HepG2 (cell line): Measurements from ENCODE around the gene CRK. TPM values are rescaled to one million over a fixed set of nuclear protein-coding genes. Genes with fewer than 3 reads are reported as not detected.

Experiments
- ATAC-seq: fragments of 200-7000 bp; cut with Tn5 transposase; 3 replicates; pipeline ENCODE4 v1.9.1; 2020; ENCODE audit warnings: mild to moderate bottlenecking, moderate library complexity
- BruUV-seq: library from RNA; stranded (reverse); fragments of 400-500 nt; replicated peaks from 2 replicates; lab custom pipeline; 2021; lab: Mats Ljungman, UMichigan
- CTCF ChIA-PET: fragments of 300-600 bp; formaldehyde crosslinking; extraction: SDS; loops from one replicate; lab custom pipeline; 2021; ENCODE audit warnings: low total read pairs, inconsistent platforms, low intra/inter-chr PET ratio; lab: Yijun Ruan, JAX
- POLR2A ChIA-PET: fragments of 350-600 bp; sonication (Branson Sonifier 250); formaldehyde crosslinking; loops from one replicate; lab custom pipeline; 2020; ENCODE audit warnings: antibody characterized with exemption, inconsistent platforms; lab: Yijun Ruan, JAX
- DNase-seq: peaks from one replicate; pipeline ENCODE4 v3.0.0-alpha.2; 2015; ENCODE audit warnings: low spot score
- FAIRE-seq: peaks from 3 replicates; lab custom pipeline; 2011; peaks lifted over from hg19 to GRCh38; lab: Jason Lieb, UNC
- H2AFZ ChIP-seq: one replicate; pipeline ENCODE4 v1.6.1; 2011; ENCODE audit warnings: low read length, inconsistent platforms
- H3K27ac ChIP-seq: fragments of 300-600 bp; 3 replicates; pipeline ENCODE4 v1.8.0; 2011; ENCODE audit warnings: mixed run types, mild to moderate bottlenecking, mixed read lengths, low read length, inconsistent platforms; ENCODE audit not compliant: insufficient read depth; ENCODE audit errors: extremely low read length
- H3K27me3 ChIP-seq, 2 experiments: fragments of 200-600 bp in 1 of 2; 2 replicates in 1 of 2; 3 replicates in 1 of 2; pipeline versions ENCODE4 v1.6.0 to v1.8.0; 2011; ENCODE audit warnings: low read length in 2 of 2, mild to moderate bottlenecking in 2 of 2, moderate library complexity in 2 of 2, inconsistent platforms in 1 of 2; ENCODE audit not compliant: insufficient read depth in 2 of 2, control insufficient read depth in 1 of 2
- H3K36me3 ChIP-seq, 2 experiments: fragments of 200-600 bp in 1 of 2; replicated peaks in 1 of 2; 2 replicates in 1 of 2; 3 replicates in 1 of 2; pipeline versions ENCODE4 v1.5.1 to v1.8.0; 2011; ENCODE audit warnings: low read length in 2 of 2, inconsistent platforms in 1 of 2; ENCODE audit not compliant: insufficient read depth in 2 of 2, control insufficient read depth in 1 of 2
- H3K4me1 ChIP-seq: 2 replicates; pipeline ENCODE4 v1.5.1; 2012; ENCODE audit warnings: low read length, inconsistent platforms; ENCODE audit not compliant: insufficient read depth
- H3K4me2 ChIP-seq: 2 replicates; pipeline ENCODE4 v1.6.0; 2011; ENCODE audit warnings: low read depth, low read length, inconsistent platforms
- H3K4me3 ChIP-seq, 3 experiments: fragments of 200-600 bp in 1 of 3; sonication (generic), shearing (Covaris generic) in 1 of 3; replicated peaks in 1 of 3; 2 replicates each; pipeline ENCODE4 v1.5.1; 2011 to 2016; ENCODE audit warnings: low read length in 3 of 3, inconsistent platforms in 2 of 3, low read depth in 2 of 3, mild to moderate bottlenecking in 2 of 3, control low read depth in 1 of 3, mixed read lengths in 1 of 3; ENCODE audit not compliant: insufficient read depth in 1 of 3
- H3K79me2 ChIP-seq: one replicate; pipeline ENCODE4 v1.6.1; 2011; ENCODE audit warnings: low read length, inconsistent platforms; ENCODE audit not compliant: insufficient read depth
- H3K9ac ChIP-seq: 2 replicates; pipeline ENCODE4 v1.6.0; 2011; ENCODE audit warnings: mild to moderate bottlenecking, low read depth, low read length, inconsistent platforms; ENCODE audit not compliant: insufficient read depth
- H3K9me3 ChIP-seq: 2 replicates; pipeline ENCODE4 v1.5.1; 2012; ENCODE audit warnings: mild to moderate bottlenecking, low read length
- H4K20me1 ChIP-seq: 2 replicates; pipeline ENCODE4 v1.6.0; 2011; ENCODE audit warnings: inconsistent platforms, mild to moderate bottlenecking, low read length, moderate library complexity; ENCODE audit not compliant: insufficient read depth
- AGO2 ChIP-seq: fragments of 200-400 bp; formaldehyde crosslinking; optimal IDR thresholded peaks from 2 replicates; pipeline ENCODE3; 2017; ENCODE audit warnings: mild to moderate bottlenecking, low read depth, low read length, moderate library complexity
- CREB1 ChIP-seq, 2 experiments: fragments of 450-650 bp in 1 of 2; IDR thresholded peaks; 2 replicates each; pipeline ENCODE4 v1.6.1; 2016 to 2017; ENCODE audit warnings: control low read depth in 1 of 2, mild to moderate bottlenecking in 1 of 2, missing compliant biosample characterization in 1 of 2, missing genetic modification characterization in 1 of 2
- DNMT1 ChIP-seq: sonication (generic); formaldehyde crosslinking; IDR thresholded peaks from 2 replicates; pipeline ENCODE4 v1.5.1; 2020; ENCODE audit warnings: mild to moderate bottlenecking, missing genetic modification reagents
- HDAC6 ChIP-seq: fragments of 200-600 bp; sonication (generic); IDR thresholded peaks from 2 replicates; pipeline ENCODE4 v1.7.0; 2017; ENCODE audit warnings: mild to moderate bottlenecking, antibody characterized with exemption, low read length, low read depth
- MED8 ChIP-seq: sonication (generic); formaldehyde crosslinking; IDR thresholded peaks from 2 replicates; pipeline ENCODE4 v1.8.1; 2023; ENCODE audit warnings: mild to moderate bottlenecking, missing genetic modification reagents; ENCODE audit not compliant: insufficient replicate concordance
- MTA1 ChIP-seq: sonication (generic); formaldehyde crosslinking; IDR thresholded peaks from 2 replicates; pipeline ENCODE4 v1.4.0; 2020; ENCODE audit warnings: missing genetic modification reagents, mild to moderate bottlenecking, borderline replicate concordance
- SALL2 ChIP-seq: sonication (generic); formaldehyde crosslinking; IDR thresholded peaks from 2 replicates; pipeline ENCODE4 v1.8.1; 2023; ENCODE audit warnings: mild to moderate bottlenecking, missing genetic modification reagents, inconsistent platforms
- TAF1 ChIP-seq: sonication (generic); formaldehyde crosslinking; IDR thresholded peaks from 2 replicates; pipeline ENCODE4 v1.4.0; 2020; ENCODE audit warnings: missing genetic modification reagents
- TBL1XR1 ChIP-seq: fragments of 150-350 bp; IDR thresholded peaks from 2 replicates; pipeline ENCODE4 v1.6.1; 2014; ENCODE audit warnings: borderline replicate concordance, low read length; ENCODE audit not compliant: partially characterized antibody
- ZMYM3 ChIP-seq: sonication (generic); formaldehyde crosslinking; IDR thresholded peaks from 2 replicates; pipeline ENCODE4 v1.5.1; 2020; ENCODE audit warnings: mild to moderate bottlenecking, missing genetic modification reagents
- ZNF230 ChIP-seq: sonication (generic); formaldehyde crosslinking; IDR thresholded peaks from 2 replicates; pipeline ENCODE4 v1.4.0; 2020; ENCODE audit warnings: mild to moderate bottlenecking, missing genetic modification reagents
- ZNF652 ChIP-seq: IDR thresholded peaks from 2 replicates; pipeline ENCODE4 v1.6.1; 2016; ENCODE audit warnings: low read depth, borderline replicate concordance
- ZNF670 ChIP-seq: sonication (generic); formaldehyde crosslinking; IDR thresholded peaks from 2 replicates; pipeline ENCODE4 v1.8.0; 2022; ENCODE audit warnings: mild to moderate bottlenecking, missing genetic modification reagents, borderline replicate concordance
- WGBS: methylation state at CpG from one replicate; pipeline ENCODE4 v1.1.6; 2017; ENCODE audit warnings: low lambda C conversion rate; 5-methylcytosine and 5-hydroxymethylcytosine counted together
- in situ Hi-C: cut with HindIII; loops from 2 replicates; pipeline ENCODE4 v1.10.0; 2017; ENCODE audit warnings: low pct_unique_long_range_greater_than_20kb; ENCODE audit not compliant: extremely low pct_ligation_motif_present
- intact Hi-C: fragments of 100-400 bp; cut with micrococcal nuclease; formaldehyde crosslinking; loops from one replicate; pipeline ENCODE4 v1.10.0; 2022; ENCODE audit not compliant: unreplicated experiment
- polyA plus RNA-seq, 8 experiments: library from polyadenylated mRNA; depleted of rRNA in 3 of 8; stranded (reverse) in 7 of 8; unstranded in 1 of 8; fragments of >200 nt; fragmentation: Illumina TruSeq in 4 of 8; extraction: Trizol in 4 of 8; gene quantifications; 2 replicates each; pipeline versions ENCODE4 v1.2.1 to v1.2.3, GENCODE V29; 2011 to 2016; ENCODE audit warnings: low read depth in 4 of 8, missing spikeins in 1 of 8, mixed read lengths in 1 of 8; ENCODE audit not compliant: insufficient read depth in 1 of 8
- total RNA-seq, 5 experiments: library from RNA; depleted of rRNA; stranded (reverse); fragments of >200 nt; fragmentation: Illumina TruSeq; extraction: Trizol; gene quantifications; 2 replicates each; pipeline ENCODE4 v1.2.3, GENCODE V29; 2016; ENCODE audit warnings: low read depth in 1 of 5
- TF ChIP-seq, protein P1 (sequence below): sonication (generic); formaldehyde crosslinking; conservative IDR thresholded peaks from 2 replicates; pipeline ENCODE4 v1.8.0; 2022; ENCODE audit warnings: mild to moderate bottlenecking, moderate library complexity, missing genetic modification reagents
- TF ChIP-seq, protein P2 (sequence below): sonication (generic); formaldehyde crosslinking; IDR thresholded peaks from 2 replicates; pipeline ENCODE4; 2020; ENCODE audit warnings: missing genetic modification reagents, mild to moderate bottlenecking, borderline replicate concordance

The CRK gene
- total and polyA plus RNA-seq, 2 of the 13 experiments (the other 11 are each of a cell fraction or from before 2014, with no cell fraction given) = 47.4 to 54.2 TPM

- TF ChIP-seq CREB1 (IDR thresholded peaks at IDR 0.05) (peak; percentile 41; the same call in 1 of the 2 replicates), CREB1 (CRISPR knock-in tag; IDR thresholded peaks at IDR 0.05) (no peak), AGO2 (peak; percentile 37), TBL1XR1 (no peak)
- TF ChIP-seq, all 625 proteins: peak for 2
Measured at GRCh38 chr17:1462164-1463112, 6.4 kb upstream of the CRK start (continued).

DNA sequence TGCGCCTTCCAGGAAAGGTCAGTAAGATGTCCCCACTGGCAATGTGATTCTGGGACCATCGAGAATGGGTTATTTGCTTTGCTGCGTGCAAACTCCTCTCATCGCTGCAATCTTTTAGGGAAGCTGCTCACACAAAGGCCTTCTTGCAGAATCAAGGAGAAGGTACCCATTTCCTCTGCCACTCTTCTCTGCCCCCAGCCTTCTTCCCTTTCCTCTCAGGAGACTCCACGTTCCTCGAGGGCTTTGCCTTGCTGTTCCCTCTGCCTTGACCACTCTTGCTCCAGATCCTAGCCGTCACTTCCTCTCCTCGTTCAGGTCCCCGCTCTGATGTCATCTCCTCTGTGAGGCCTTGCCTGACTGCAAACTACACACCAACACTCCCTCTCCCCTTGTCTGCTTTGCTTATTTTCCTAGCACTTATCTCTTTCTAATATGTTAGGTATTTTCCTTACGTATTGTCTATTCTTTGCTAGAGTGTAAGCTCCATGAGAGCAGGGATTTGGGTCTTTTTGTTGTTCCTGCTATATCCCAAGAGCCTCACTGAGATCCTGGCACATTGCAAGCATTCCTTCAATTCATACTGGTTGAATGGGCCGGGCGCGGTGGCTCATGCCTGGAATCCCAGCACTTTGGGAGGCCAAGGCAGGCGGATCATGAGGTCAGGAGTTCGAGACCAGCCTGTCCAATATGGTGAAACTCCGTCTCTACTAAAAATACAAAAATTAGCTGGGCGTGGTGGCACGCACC is 5.3 kb upstream of the CRK start:
- FAIRE-seq (no peak), ATAC-seq (no peak), DNase-seq (no peak)
- Histone ChIP-seq H4K20me1 (no peaks in the 10 kb centered on the region), H3K4me1 (peaks cover 20% of the 10 kb centered on the region), H3K9ac (no peak overlapping the region), H3K9me3 (no peaks in the 10 kb centered on the region), H3K36me3 (peaks cover 0 to 3% of the 10 kb centered on the region in 2 experiments; a peak in 1 of 5 replicates), H3K4me2 (no peak overlapping the region), H3K27ac (no peak overlapping the region), H3K4me3 (no peak overlapping the region), H3K27me3 (no peaks in the 10 kb centered on the region; a peak in 1 of 5 replicates), H3K79me2 (no peaks in the 10 kb centered on the region), H2AFZ (no peak overlapping the region)
- BruUV-seq = no TSS peak
- intact Hi-C loops = no loop called here
- POLR2A ChIA-PET = no interaction called here
- in situ Hi-C loops = no loop called here
- 92% methylated on average over 18 of the region's 18 CpGs for WGBS
- CTCF ChIA-PET = no interaction called here
- no peak for TF ChIP-seq ZNF652
- TF ChIP-seq SALL2 (CRISPR knock-in tag) = no peak
- no peak for TF ChIP-seq MED8 (CRISPR knock-in tag)
- no peak for TF ChIP-seq ZMYM3 (CRISPR knock-in tag)
- TF ChIP-seq ZNF670 (CRISPR knock-in tag) = no peak
- no peak for TF ChIP-seq ZNF230
- TF ChIP-seq, protein P1, sequence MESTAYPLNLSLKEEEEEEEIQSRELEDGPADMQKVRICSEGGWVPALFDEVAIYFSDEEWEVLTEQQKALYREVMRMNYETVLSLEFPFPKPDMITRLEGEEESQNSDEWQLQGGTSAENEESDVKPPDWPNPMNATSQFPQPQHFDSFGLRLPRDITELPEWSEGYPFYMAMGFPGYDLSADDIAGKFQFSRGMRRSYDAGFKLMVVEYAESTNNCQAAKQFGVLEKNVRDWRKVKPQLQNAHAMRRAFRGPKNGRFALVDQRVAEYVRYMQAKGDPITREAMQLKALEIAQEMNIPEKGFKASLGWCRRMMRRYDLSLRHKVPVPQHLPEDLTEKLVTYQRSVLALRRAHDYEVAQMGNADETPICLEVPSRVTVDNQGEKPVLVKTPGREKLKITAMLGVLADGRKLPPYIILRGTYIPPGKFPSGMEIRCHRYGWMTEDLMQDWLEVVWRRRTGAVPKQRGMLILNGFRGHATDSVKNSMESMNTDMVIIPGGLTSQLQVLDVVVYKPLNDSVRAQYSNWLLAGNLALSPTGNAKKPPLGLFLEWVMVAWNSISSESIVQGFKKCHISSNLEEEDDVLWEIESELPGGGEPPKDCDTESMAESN (CRISPR knock-in tag) = no peak
- no peak for TF ChIP-seq TAF1 (CRISPR knock-in tag)
- TF ChIP-seq, protein P2, sequence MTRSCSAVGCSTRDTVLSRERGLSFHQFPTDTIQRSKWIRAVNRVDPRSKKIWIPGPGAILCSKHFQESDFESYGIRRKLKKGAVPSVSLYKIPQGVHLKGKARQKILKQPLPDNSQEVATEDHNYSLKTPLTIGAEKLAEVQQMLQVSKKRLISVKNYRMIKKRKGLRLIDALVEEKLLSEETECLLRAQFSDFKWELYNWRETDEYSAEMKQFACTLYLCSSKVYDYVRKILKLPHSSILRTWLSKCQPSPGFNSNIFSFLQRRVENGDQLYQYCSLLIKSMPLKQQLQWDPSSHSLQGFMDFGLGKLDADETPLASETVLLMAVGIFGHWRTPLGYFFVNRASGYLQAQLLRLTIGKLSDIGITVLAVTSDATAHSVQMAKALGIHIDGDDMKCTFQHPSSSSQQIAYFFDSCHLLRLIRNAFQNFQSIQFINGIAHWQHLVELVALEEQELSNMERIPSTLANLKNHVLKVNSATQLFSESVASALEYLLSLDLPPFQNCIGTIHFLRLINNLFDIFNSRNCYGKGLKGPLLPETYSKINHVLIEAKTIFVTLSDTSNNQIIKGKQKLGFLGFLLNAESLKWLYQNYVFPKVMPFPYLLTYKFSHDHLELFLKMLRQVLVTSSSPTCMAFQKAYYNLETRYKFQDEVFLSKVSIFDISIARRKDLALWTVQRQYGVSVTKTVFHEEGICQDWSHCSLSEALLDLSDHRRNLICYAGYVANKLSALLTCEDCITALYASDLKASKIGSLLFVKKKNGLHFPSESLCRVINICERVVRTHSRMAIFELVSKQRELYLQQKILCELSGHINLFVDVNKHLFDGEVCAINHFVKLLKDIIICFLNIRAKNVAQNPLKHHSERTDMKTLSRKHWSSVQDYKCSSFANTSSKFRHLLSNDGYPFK = no peak
- TF ChIP-seq MTA1 = no peak
- TF ChIP-seq HDAC6 = no peak
- TF ChIP-seq DNMT1 (CRISPR knock-in tag) = no peak
